ENCODE data around the gene GTF2F2. TPM values are rescaled to one million over a fixed set of nuclear protein-coding genes. Genes with fewer than 3 reads are reported as not detected.

The GTF2F2 gene
- total RNA-seq, 2 experiments from 2014 or later, result 20.1 to 25.1 TPM

DNA sequence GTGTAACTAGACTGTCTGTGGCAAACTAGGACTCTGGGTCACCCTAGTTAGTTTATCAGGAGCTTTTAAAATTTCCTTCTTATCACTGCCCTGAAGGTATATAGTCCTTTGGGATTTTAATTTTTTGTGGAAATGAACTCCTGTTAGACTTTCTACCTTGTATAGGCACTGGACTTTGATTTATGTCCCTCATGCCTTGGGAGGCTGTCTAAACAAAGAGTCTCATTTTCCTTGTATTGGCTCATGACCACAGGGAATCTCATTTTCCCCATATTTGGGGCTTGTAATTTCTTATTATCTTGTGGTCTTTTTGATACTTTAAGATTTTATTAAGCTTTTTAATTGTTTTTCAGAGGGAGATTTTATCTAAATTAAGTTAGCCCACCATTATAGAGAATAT lies 59.1 kb downstream of the GTF2F2 start:
- intact Hi-C loops (cut with micrococcal nuclease; ENCODE audit: unreplicated experiment), result no loop called here
- H3K27ac ChIP-seq (ENCODE audit: low read depth, low read length, poor library complexity, severe bottlenecking), result no peak overlapping the region
- no peaks in the 10 kb centered on the region for H3K9me3 ChIP-seq (ENCODE audit: low read length)
- no peak for DNase-seq (ENCODE audit: low spot score)
- H4K20me1 ChIP-seq (ENCODE audit: insufficient read depth, low read length), result no peaks in the 10 kb centered on the region
- no peak for TF ChIP-seq EZH2phosphoT487 (IDR thresholded peaks at IDR 0.05; ENCODE audit: borderline replicate concordance, low read depth, low read length)
- TF ChIP-seq, protein P1, sequence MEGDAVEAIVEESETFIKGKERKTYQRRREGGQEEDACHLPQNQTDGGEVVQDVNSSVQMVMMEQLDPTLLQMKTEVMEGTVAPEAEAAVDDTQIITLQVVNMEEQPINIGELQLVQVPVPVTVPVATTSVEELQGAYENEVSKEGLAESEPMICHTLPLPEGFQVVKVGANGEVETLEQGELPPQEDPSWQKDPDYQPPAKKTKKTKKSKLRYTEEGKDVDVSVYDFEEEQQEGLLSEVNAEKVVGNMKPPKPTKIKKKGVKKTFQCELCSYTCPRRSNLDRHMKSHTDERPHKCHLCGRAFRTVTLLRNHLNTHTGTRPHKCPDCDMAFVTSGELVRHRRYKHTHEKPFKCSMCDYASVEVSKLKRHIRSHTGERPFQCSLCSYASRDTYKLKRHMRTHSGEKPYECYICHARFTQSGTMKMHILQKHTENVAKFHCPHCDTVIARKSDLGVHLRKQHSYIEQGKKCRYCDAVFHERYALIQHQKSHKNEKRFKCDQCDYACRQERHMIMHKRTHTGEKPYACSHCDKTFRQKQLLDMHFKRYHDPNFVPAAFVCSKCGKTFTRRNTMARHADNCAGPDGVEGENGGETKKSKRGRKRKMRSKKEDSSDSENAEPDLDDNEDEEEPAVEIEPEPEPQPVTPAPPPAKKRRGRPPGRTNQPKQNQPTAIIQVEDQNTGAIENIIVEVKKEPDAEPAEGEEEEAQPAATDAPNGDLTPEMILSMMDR (conservative IDR thresholded peaks at IDR 0.05; ENCODE audit: low read length), result no peak
- ChIA-PET POLR2A (interaction anchor here (0.9 to 1.0 kb wide), 2 partner anchors 13 to 60 kb away, joined by 3 to 4 read pairs; no protein-coding TSS in a partner anchor), CTCF (ENCODE audit: unreplicated experiment) (no interaction called here)
- H3K4me2 ChIP-seq (ENCODE audit: low read length), result no peak overlapping the region
- peaks cover 13% of the 10 kb centered on the region; the same call in 1 of the 2 replicates for H3K36me3 ChIP-seq (ENCODE audit: insufficient read depth, low read length)
- peaks cover 2% of the 10 kb centered on the region for H3K4me1 ChIP-seq (ENCODE audit: insufficient read depth, low read length, poor library complexity, severe bottlenecking)
- BruUV-seq (replicated peaks), result no TSS peak
- no peak overlapping the region for H3K4me3 ChIP-seq (ENCODE audit: low read depth, low read length, poor library complexity, severe bottlenecking)
- H3K9me2 ChIP-seq (ENCODE audit: insufficient read depth, low read length), result no peaks in the 10 kb centered on the region
- H2AFZ ChIP-seq (ENCODE audit: low read length), result no peak overlapping the region
- no peaks in the 10 kb centered on the region for H3K79me2 ChIP-seq (ENCODE audit: insufficient read depth, low read depth, low read length)

DNA sequence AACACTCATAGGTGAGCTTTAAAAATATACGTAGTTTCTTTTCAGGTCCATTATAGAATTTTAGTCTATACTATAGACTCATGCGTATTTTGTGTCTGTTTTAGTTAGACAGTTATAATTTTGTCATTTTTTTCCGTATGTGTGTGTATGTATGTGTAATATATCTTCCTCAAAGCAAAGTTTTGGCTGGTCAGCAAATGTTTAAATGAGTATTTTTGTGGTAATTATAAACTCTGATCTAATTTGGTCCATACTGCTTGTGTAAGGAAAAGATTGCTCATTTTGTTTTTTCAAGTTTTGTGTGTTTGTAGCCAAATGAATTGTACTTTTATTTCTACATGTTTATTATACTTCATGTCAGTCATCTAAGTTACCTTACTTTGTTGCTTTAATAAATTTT lies 60.0 kb downstream of the GTF2F2 start:
- DNase-seq (ENCODE audit: low spot score), result no peak
- H3K79me2 ChIP-seq (ENCODE audit: insufficient read depth, low read depth, low read length), result no peaks in the 10 kb centered on the region
- intact Hi-C loops (cut with micrococcal nuclease; ENCODE audit: unreplicated experiment), result no loop called here
- H4K20me1 ChIP-seq (ENCODE audit: insufficient read depth, low read length), result no peaks in the 10 kb centered on the region
- no peak overlapping the region for H3K4me2 ChIP-seq (ENCODE audit: low read length)
- TF ChIP-seq, protein P1 (conservative IDR thresholded peaks at IDR 0.05; ENCODE audit: low read length), result no peak
- no peak for TF ChIP-seq EZH2phosphoT487 (IDR thresholded peaks at IDR 0.05; ENCODE audit: borderline replicate concordance, low read depth, low read length)
- H3K9me3 ChIP-seq (ENCODE audit: low read length), result no peaks in the 10 kb centered on the region
- no peak overlapping the region for H3K27ac ChIP-seq (ENCODE audit: low read depth, low read length, poor library complexity, severe bottlenecking)
- ChIA-PET POLR2A (interaction anchor here (1.9 kb wide), 1 partner anchor 13 kb away, joined by 4 read pairs; no protein-coding TSS in a partner anchor), CTCF (ENCODE audit: unreplicated experiment) (no interaction called here)
- no TSS peak for BruUV-seq (replicated peaks)
- no peaks in the 10 kb centered on the region for H3K9me2 ChIP-seq (ENCODE audit: insufficient read depth, low read length)
- H3K4me3 ChIP-seq (ENCODE audit: low read depth, low read length, poor library complexity, severe bottlenecking), result no peak overlapping the region
- peaks cover 8% of the 10 kb centered on the region for H3K4me1 ChIP-seq (ENCODE audit: insufficient read depth, low read length, poor library complexity, severe bottlenecking)
- peaks cover 12% of the 10 kb centered on the region for H3K36me3 ChIP-seq (ENCODE audit: insufficient read depth, low read length)
- no peak overlapping the region for H2AFZ ChIP-seq (ENCODE audit: low read length)

DNA sequence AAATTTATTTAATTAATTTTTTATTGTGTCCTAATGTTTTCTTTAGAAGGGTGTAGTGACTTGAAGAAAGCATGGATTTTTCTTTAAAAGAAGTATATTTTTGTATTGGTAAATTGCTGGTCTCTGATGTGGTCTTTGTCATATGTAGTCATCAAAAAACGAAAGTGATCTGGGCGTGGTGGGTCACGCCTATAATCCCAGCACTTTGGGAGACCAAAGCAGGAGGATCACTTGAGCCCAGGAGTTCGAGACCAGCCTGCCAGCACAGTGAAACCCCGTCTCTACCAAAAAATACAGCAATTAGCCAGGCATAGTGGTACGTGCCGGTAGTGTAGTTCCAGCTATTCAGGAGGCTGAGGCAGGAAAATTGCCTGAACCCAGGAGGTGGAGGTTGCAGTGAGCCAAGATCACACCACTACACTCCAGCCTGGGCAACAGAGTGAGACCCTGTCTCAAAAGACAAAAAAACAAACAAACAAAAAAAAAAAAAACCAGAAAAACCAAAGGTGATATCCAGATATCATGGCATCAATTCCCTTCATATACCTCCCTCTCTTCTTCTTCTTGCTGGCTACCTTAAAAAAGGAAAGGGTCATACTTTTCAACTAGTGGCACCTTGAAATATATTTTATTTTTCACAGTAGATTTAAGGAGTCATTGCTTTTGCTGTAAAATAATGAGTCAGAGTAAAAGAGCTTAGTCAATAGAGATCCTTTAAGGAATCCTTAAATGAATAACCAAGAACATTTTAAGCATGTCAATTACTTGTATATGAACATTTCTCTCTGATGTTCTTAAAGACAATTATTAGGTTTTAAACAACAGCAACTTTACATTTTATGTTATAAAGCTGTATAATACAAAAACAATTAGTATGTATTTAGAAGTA lies 60.6 kb downstream of the GTF2F2 start:
- TF ChIP-seq, protein P1 (conservative IDR thresholded peaks at IDR 0.05; ENCODE audit: low read length), result no peak
- no peak for TF ChIP-seq EZH2phosphoT487 (IDR thresholded peaks at IDR 0.05; ENCODE audit: borderline replicate concordance, low read depth, low read length)
- intact Hi-C loops (cut with micrococcal nuclease; ENCODE audit: unreplicated experiment), result no loop called here
- Histone ChIP-seq H4K20me1 (ENCODE audit: insufficient read depth, low read length) (no peaks in the 10 kb centered on the region), H3K9me3 (ENCODE audit: low read length) (no peaks in the 10 kb centered on the region), H3K4me3 (ENCODE audit: low read depth, low read length, poor library complexity, severe bottlenecking) (no peak overlapping the region), H3K36me3 (ENCODE audit: insufficient read depth, low read length) (peaks cover 12% of the 10 kb centered on the region), H3K27ac (ENCODE audit: low read depth, low read length, poor library complexity, severe bottlenecking) (no peak overlapping the region), H3K79me2 (ENCODE audit: insufficient read depth, low read depth, low read length) (no peaks in the 10 kb centered on the region), H3K4me2 (ENCODE audit: low read length) (no peak overlapping the region), H2AFZ (ENCODE audit: low read length) (no peak overlapping the region), H3K9me2 (ENCODE audit: insufficient read depth, low read length) (no peaks in the 10 kb centered on the region), H3K4me1 (ENCODE audit: insufficient read depth, low read length, poor library complexity, severe bottlenecking) (peaks cover 8% of the 10 kb centered on the region)
- ChIA-PET CTCF (ENCODE audit: unreplicated experiment) (interaction anchor here (0.6 kb wide), 1 partner anchor 935 kb away, joined by 3 read pairs; no protein-coding TSS in a partner anchor), POLR2A (interaction anchor here (0.7 to 1.9 kb wide), 5 partner anchors 11 to 77 kb away, joined by 3 to 4 read pairs (median 3); no protein-coding TSS in a partner anchor)
- no TSS peak for BruUV-seq (replicated peaks)
- DNase-seq (ENCODE audit: low spot score), result no peak
